Stimulated activated CD8-positive, alpha-beta memory T cell treated with anti-CD3 and anti-CD28 coated beads, Interleukin-12 subunit alpha, Interleukin-12 subunit beta, amount 100 ng/mL, for 24 hours (primary cell): Measurements from ENCODE around the gene IDI1.
A peak's percentile ranks its signal among the peaks of the same experiment; 100 is the strongest.
"Not testable (repeated sequence)": the region's sequence is repeated elsewhere in the genome, so short reads cannot be mapped to it uniquely, and the experiment has no call there.

Experiments used
- DNase-seq: peaks from one replicate; pipeline ENCODE4 v3.0.0-alpha.2; 2020; ENCODE audit errors: extremely low read depth

The IDI1 gene

GRCh38 chr10:1063232-1063865, 14.4 kb upstream of the IDI1 start:
- no peak for DNase-seq

- no peak for DNase-seq
Measured at GRCh38 chr10:1061930-1062774, 13.2 kb upstream of the IDI1 start.

- no peak for DNase-seq
Measured at GRCh38 chr10:1059902-1060301, 11.0 kb upstream of the IDI1 start.

- no peak for DNase-seq
Measured at GRCh38 chr10:1058017-1058416, 9.1 kb upstream of the IDI1 start.

GRCh38 chr10:1057106-1057657, 8.3 kb upstream of the IDI1 start:
- no peak for DNase-seq

GRCh38 chr10:1056326-1057105, 7.6 kb upstream of the IDI1 start, which contains the start of gene WDR37:
WDR37 (plus strand) TSS chr10:1056385; CDS start chr10:1072156, 15,771 bp downstream.
- peak; percentile 76 for DNase-seq

- no peak for DNase-seq
Measured at GRCh38 chr10:1054684-1055083, 5.8 kb upstream of the IDI1 start.

- no peak for DNase-seq
Measured at GRCh38 chr10:1050554-1050953, 1.6 kb upstream of the IDI1 start.

- DNase-seq = no peak
Measured at GRCh38 chr10:1050145-1050544, 1.2 kb upstream of the IDI1 start.

GRCh38 chr10:1049425-1049958, 573 bp upstream of the IDI1 start:
- DNase-seq = no peak

- DNase-seq = no peak
Measured at GRCh38 chr10:1048349-1048731, 579 bp downstream of the IDI1 start.

GRCh38 chr10:1047937-1048336, 982 bp downstream of the IDI1 start:
- DNase-seq = no peak

- no peak for DNase-seq
Measured at GRCh38 chr10:1045415-1045814, 3.5 kb downstream of the IDI1 start.

GRCh38 chr10:1044964-1045363, 4.0 kb downstream of the IDI1 start:
- DNase-seq = no peak

GRCh38 chr10:1044146-1044545, 4.8 kb downstream of the IDI1 start:
- no peak for DNase-seq

GRCh38 chr10:1043532-1043995, 5.4 kb downstream of the IDI1 start:
- no peak for DNase-seq

- DNase-seq = no peak
Measured at GRCh38 chr10:1041514-1041913, 7.4 kb downstream of the IDI1 start.

GRCh38 chr10:1040133-1040532, 8.8 kb downstream of the IDI1 start:
- DNase-seq = no peak

- DNase-seq = not testable (repeated sequence)
Measured at GRCh38 chr10:1038769-1039168, 10.2 kb downstream of the IDI1 start.

GRCh38 chr10:1037098-1037497, 11.8 kb downstream of the IDI1 start:
- no peak for DNase-seq

- DNase-seq = no peak
Measured at GRCh38 chr10:1036341-1036791, 12.6 kb downstream of the IDI1 start.

GRCh38 chr10:1035201-1035600, 13.7 kb downstream of the IDI1 start:
- no peak for DNase-seq
